ENCODE measurements around the gene ACTN4.

Gene ACTN4

GRCh38 chr19:38722947-38723605 lies 75.6 kb downstream of the ACTN4 start:
- no peak for DNase-seq (ENCODE audit: low read depth in 1 of 2, low spot score in 1 of 2)

GRCh38 chr19:38723606-38723965 lies 76.1 kb downstream of the ACTN4 start:
- no peak for DNase-seq (ENCODE audit: low read depth in 1 of 2, low spot score in 1 of 2)

GRCh38 chr19:38723990-38724854 lies 76.8 kb downstream of the ACTN4 start:
- DNase-seq (ENCODE audit: low read depth in 1 of 2, low spot score in 1 of 2), result no peak

- no peak for DNase-seq (ENCODE audit: low read depth in 1 of 2, low spot score in 1 of 2)
Observed at GRCh38 chr19:38725469-38726283, 78.2 kb downstream of the ACTN4 start.

- DNase-seq (ENCODE audit: low read depth in 1 of 2, low spot score in 1 of 2), result no peak
Observed at GRCh38 chr19:38726284-38726673, 78.8 kb downstream of the ACTN4 start.

- no peak for DNase-seq (ENCODE audit: low read depth in 1 of 2, low spot score in 1 of 2)
Observed at GRCh38 chr19:38726761-38727301, 79.4 kb downstream of the ACTN4 start.

- no peak for DNase-seq (ENCODE audit: low read depth in 1 of 2, low spot score in 1 of 2)
Observed at GRCh38 chr19:38727306-38727867, 79.9 kb downstream of the ACTN4 start.

- DNase-seq (ENCODE audit: low read depth in 1 of 2, low spot score in 1 of 2), result no peak
Observed at GRCh38 chr19:38727868-38728660, 80.6 kb downstream of the ACTN4 start.

GRCh38 chr19:38728752-38729541 lies 81.5 kb downstream of the ACTN4 start:
- no peak for DNase-seq (ENCODE audit: low read depth in 1 of 2, low spot score in 1 of 2)

GRCh38 chr19:38729653-38730469 lies 82.4 kb downstream of the ACTN4 start:
- DNase-seq (ENCODE audit: low read depth in 1 of 2, low spot score in 1 of 2), result peak; percentile 58 to 72

- DNase-seq (ENCODE audit: low read depth in 1 of 2, low spot score in 1 of 2), result no peak
Observed at GRCh38 chr19:38730470-38730730, 83.0 kb downstream of the ACTN4 start.

GRCh38 chr19:38730731-38731589 lies 83.5 kb downstream of the ACTN4 start:
- DNase-seq (ENCODE audit: low read depth in 1 of 2, low spot score in 1 of 2), result no peak

GRCh38 chr19:38731654-38732301 lies 84.3 kb downstream of the ACTN4 start:
- no peak for DNase-seq (ENCODE audit: low read depth in 1 of 2, low spot score in 1 of 2)

- no peak for DNase-seq (ENCODE audit: low read depth in 1 of 2, low spot score in 1 of 2)
Observed at GRCh38 chr19:38733241-38733492, 85.7 kb downstream of the ACTN4 start.

- DNase-seq (ENCODE audit: low read depth in 1 of 2, low spot score in 1 of 2), result no peak
Observed at GRCh38 chr19:38733493-38734175, 86.2 kb downstream of the ACTN4 start.

GRCh38 chr19:38734176-38734425 lies 86.7 kb downstream of the ACTN4 start:
- DNase-seq (ENCODE audit: low read depth in 1 of 2, low spot score in 1 of 2), result no peak

GRCh38 chr19:38734426-38735256 lies 87.2 kb downstream of the ACTN4 start:
- no peak for DNase-seq (ENCODE audit: low read depth in 1 of 2, low spot score in 1 of 2)

All from stimulated activated CD4-positive, alpha-beta T cell treated with anti-CD3 and anti-CD28 coated beads, Interleukin-15, amount 100 ng/mL, for 1 hour (primary cell).